Measurements from ENCODE around the gene C2CD4C. TPM values are rescaled to one million over a fixed set of nuclear protein-coding genes. Genes with fewer than 3 reads are reported as not detected.

C2CD4C gene
- total RNA-seq, 1 experiment from 2014 or later = 7.1 TPM

GRCh38 chr19:430701-431100 lies 21.8 kb upstream of the C2CD4C start:
- Histone ChIP-seq H3K9me2 (ENCODE audit: insufficient read depth) (no peaks in the 10 kb centered on the region), H3K27me3 (ENCODE audit: insufficient read depth, low read length) (no peaks in the 10 kb centered on the region), H2AFZ (ENCODE audit: low read depth, low read length, poor library complexity, severe bottlenecking) (no peak overlapping the region), H4K20me1 (ENCODE audit: insufficient read depth) (no peaks in the 10 kb centered on the region), H3K79me2 (ENCODE audit: insufficient read depth, low read length) (no peaks in the 10 kb centered on the region), H3K9me3 (ENCODE audit: control insufficient read depth in 1 of 2, insufficient read depth in 1 of 2, low read depth in 1 of 2, low read length in 2 of 2) (no peaks in the 10 kb centered on the region), H3K36me3 (ENCODE audit: control insufficient read depth in 1 of 2, insufficient read depth in 2 of 2, low read length in 2 of 2) (no peaks in the 10 kb centered on the region), H3K9ac (ENCODE audit: low read length) (no peak overlapping the region), H3K4me2 (ENCODE audit: low read length) (no peak overlapping the region), H3K4me3 (replicated peaks in 1 of 2; ENCODE audit: low read depth in 1 of 2, low read length in 2 of 2) (no peak overlapping the region), H3K4me1 (ENCODE audit: control insufficient read depth in 1 of 2, insufficient read depth in 2 of 2, low read length in 2 of 2) (no peaks in the 10 kb centered on the region), H3K27ac (ENCODE audit: low read depth, low read length) (no peak overlapping the region)
- intact Hi-C loops (cut with micrococcal nuclease) = no loop called here
- ATAC-seq (no peak), DNase-seq (ENCODE audit: low read depth, low spot score) (no peak)
- ChIA-PET POLR2A (no interaction called here), RAD21 (ENCODE audit: low non-redundant PET in 1 of 2, low total read pairs in 2 of 2, uncharacterized antibody in 2 of 2, unreplicated experiment in 2 of 2) (no interaction called here), CTCF (no interaction called here)
- no peak for TF ChIP-seq CEBPB (IDR thresholded peaks at IDR 0.05; ENCODE audit: low read depth)
- no peak for TF ChIP-seq ZBTB33 (IDR thresholded peaks at IDR 0.05; ENCODE audit: extremely low read depth, insufficient replicate concordance, low read length)
- TF ChIP-seq EZH2phosphoT487 (IDR thresholded peaks at IDR 0.05; ENCODE audit: borderline replicate concordance) = no peak
- no peak for TF ChIP-seq ELF1 (IDR thresholded peaks at IDR 0.05; ENCODE audit: borderline replicate concordance, low read depth)
- TF ChIP-seq SP1 (IDR thresholded peaks at IDR 0.05; ENCODE audit: low read depth) = no peak
- no peak for TF ChIP-seq POLR2AphosphoS5 (IDR thresholded peaks at IDR 0.05; ENCODE audit: low read depth, low read length)
- no peak for TF ChIP-seq FOSL1 (IDR thresholded peaks at IDR 0.05; ENCODE audit: low read depth)
- TF ChIP-seq TCF7L2 (IDR thresholded peaks at IDR 0.05; ENCODE audit: borderline replicate concordance, extremely low read depth, insufficient read depth, insufficient read length) = no peak
- TF ChIP-seq SRF (IDR thresholded peaks at IDR 0.05; ENCODE audit: low read depth) = no peak
- no peak for TF ChIP-seq YY1 (IDR thresholded peaks at IDR 0.05; ENCODE audit: extremely low read depth, insufficient replicate concordance, low read depth, low read length)
- no peak for TF ChIP-seq EGR1 (IDR thresholded peaks at IDR 0.05; ENCODE audit: low read depth)
- no peak for TF ChIP-seq EZH2 (IDR thresholded peaks at IDR 0.05)
- no peak for TF ChIP-seq CBX3 (IDR thresholded peaks at IDR 0.05; ENCODE audit: low read depth)
- TF ChIP-seq RAD21 (IDR thresholded peaks at IDR 0.05; ENCODE audit: low read depth) = no peak
- BruUV-seq (replicated peaks) = no TSS peak

Data from HCT116 (cell line).